Neuronal stem cell (in vitro differentiated cells): Measurements from ENCODE around the gene CLDN11.

Experiments used
- DNase-seq: peaks from one replicate; pipeline ENCODE4 v3.0.0-alpha.2; 2013; ENCODE audit warnings: low spot score
- H2AFZ ChIP-seq: one replicate; pipeline ENCODE4 v1.6.1; 2013; ENCODE audit warnings: mild to moderate bottlenecking, low read length, inconsistent platforms
- H2AK5ac ChIP-seq: 2 replicates; pipeline ENCODE4 v1.6.1; 2013; ENCODE audit warnings: low read depth, mild to moderate bottlenecking, inconsistent platforms, low read length, moderate library complexity, mixed read lengths
- H2BK120ac ChIP-seq: 2 replicates; pipeline ENCODE4 v1.6.1; 2013; ENCODE audit warnings: low read depth, mild to moderate bottlenecking, inconsistent platforms, low read length, moderate library complexity, mixed read lengths
- H2BK12ac ChIP-seq: one replicate; pipeline ENCODE4 v1.6.1; 2013; ENCODE audit warnings: low read length, inconsistent platforms
- H2BK15ac ChIP-seq: 2 replicates; pipeline ENCODE4 v1.6.1; 2013; ENCODE audit warnings: mild to moderate bottlenecking, low read length, inconsistent platforms, mixed read lengths
- H2BK5ac ChIP-seq: one replicate; pipeline ENCODE4 v1.6.1; 2013; ENCODE audit warnings: inconsistent platforms, mild to moderate bottlenecking, low read length, moderate library complexity
- H3K14ac ChIP-seq: one replicate; pipeline ENCODE4 v1.6.1; 2013; ENCODE audit warnings: low read length, inconsistent platforms
- H3K18ac ChIP-seq: 2 replicates; pipeline ENCODE4 v1.6.1; 2013; ENCODE audit warnings: low read length, inconsistent platforms
- H3K23ac ChIP-seq: 2 replicates; pipeline ENCODE4 v1.6.1; 2013; ENCODE audit warnings: low read depth, mild to moderate bottlenecking, mixed read lengths, low read length, inconsistent platforms; ENCODE audit not compliant: poor library complexity
- H3K27ac ChIP-seq: replicated peaks from 3 replicates; pipeline ENCODE4 v1.5.1; 2013; ENCODE audit warnings: low read length, inconsistent platforms
- H3K27me3 ChIP-seq, 3 experiments: 2 replicates each; pipeline ENCODE4 v1.6.1; 2013; ENCODE audit warnings: low read length in 3 of 3, mild to moderate bottlenecking in 2 of 3, inconsistent platforms in 1 of 3, low read depth in 1 of 3, mixed read lengths in 1 of 3, moderate library complexity in 1 of 3; ENCODE audit not compliant: control insufficient read depth in 3 of 3, insufficient read depth in 3 of 3
- H3K36me3 ChIP-seq, 2 donors: replicated peaks in 1 of 2; 2 replicates each; pipeline ENCODE4 v1.6.1; 2013; ENCODE audit warnings: low read length in 2 of 2; ENCODE audit not compliant: control insufficient read depth in 2 of 2, insufficient read depth in 2 of 2
- H3K4ac ChIP-seq: 2 replicates; pipeline ENCODE4 v1.6.1; 2013; ENCODE audit warnings: inconsistent platforms, mild to moderate bottlenecking, low read length, moderate library complexity
- H3K4me1 ChIP-seq, 2 donors: 1 replicate in 1 of 2; 2 replicates in 1 of 2; pipeline ENCODE4 v1.6.1; 2013; ENCODE audit warnings: low read length in 2 of 2, low read depth in 1 of 2; ENCODE audit not compliant: control insufficient read depth in 2 of 2, insufficient read depth in 1 of 2
- H3K4me2 ChIP-seq: one replicate; pipeline ENCODE4 v1.6.1; 2013; ENCODE audit warnings: mild to moderate bottlenecking, low read length, inconsistent platforms; ENCODE audit not compliant: insufficient read depth, poor library complexity, severe bottlenecking
- H3K4me3 ChIP-seq, 2 donors: 2 replicates each; pipeline ENCODE4 v1.5.1; 2013; ENCODE audit warnings: low read length in 2 of 2, mild to moderate bottlenecking in 2 of 2, inconsistent platforms in 1 of 2, moderate library complexity in 1 of 2
- H3K79me1 ChIP-seq: one replicate; pipeline ENCODE4 v1.6.1; 2013; ENCODE audit warnings: low read depth, mild to moderate bottlenecking, inconsistent platforms, low read length, moderate library complexity
- H3K9ac ChIP-seq: one replicate; pipeline ENCODE4 v1.6.1; 2013; ENCODE audit warnings: mild to moderate bottlenecking, low read depth, low read length, inconsistent platforms; ENCODE audit not compliant: poor library complexity
- H3K9me3 ChIP-seq, 2 donors: replicated peaks in 1 of 2; 2 replicates each; pipeline versions ENCODE3 to v1.6.1; 2013; ENCODE audit warnings: low read length in 2 of 2, mild to moderate bottlenecking in 2 of 2, inconsistent platforms in 1 of 2, low read depth in 1 of 2, mixed read lengths in 1 of 2, moderate library complexity in 1 of 2; ENCODE audit not compliant: control insufficient read depth in 2 of 2, insufficient read depth in 1 of 2
- H4K8ac ChIP-seq: one replicate; pipeline ENCODE4 v1.6.1; 2013; ENCODE audit warnings: low read depth, mild to moderate bottlenecking, inconsistent platforms, low read length, moderate library complexity
- H4K91ac ChIP-seq: one replicate; pipeline ENCODE4 v1.6.1; 2013; ENCODE audit warnings: low read length, low read depth, mild to moderate bottlenecking, inconsistent platforms; ENCODE audit not compliant: poor library complexity
- WGBS, 2 donors: extraction: QIAGEN DNeasy Blood & Tissue Kit; methylation state at CpG; one replicate each; pipeline ENCODE4 v1.1.7; 2013; ENCODE audit warnings: missing lambda C conversion rate in 2 of 2, mixed read lengths in 1 of 2; ENCODE audit not compliant: insufficient read length in 2 of 2, insufficient replicate concordance in 1 of 2; ENCODE audit errors: extremely low coverage in 2 of 2; 5-methylcytosine and 5-hydroxymethylcytosine counted together

CLDN11 gene

GRCh38 chr3:170417090-170417489 is 1.6 kb upstream of the CLDN11 start:
- Histone ChIP-seq H2BK15ac (no peak overlapping the region), H3K4me3 (no peak overlapping the region), H3K4ac (no peak overlapping the region), H2AK5ac (no peak overlapping the region), H3K18ac (no peak overlapping the region), H2BK120ac (no peak overlapping the region), H3K4me1 (peaks cover 3 to 8% of the 10 kb centered on the region in 2 donors), H3K27me3 (peaks cover 0 to 27% (median 0%) of the 10 kb centered on the region in 3 experiments), H2AFZ (no peak overlapping the region), H3K36me3 (no peaks in the 10 kb centered on the region), H3K27ac (no peak overlapping the region), H4K8ac (no peak overlapping the region), H3K4me2 (no peak overlapping the region), H3K14ac (no peak overlapping the region), H4K91ac (no peak overlapping the region), H3K23ac (no peak overlapping the region), H3K9me3 (peaks cover 0 to 4% of the 10 kb centered on the region in 2 donors), H3K9ac (no peak overlapping the region), H3K79me1 (no peaks in the 10 kb centered on the region), H2BK12ac (no peak overlapping the region), H2BK5ac (no peak overlapping the region)
- no peak for DNase-seq
- WGBS, 2 donors = no CpG with 5 or more reads among the region's 1 CpG

- DNase-seq = no peak
- H3K79me1 ChIP-seq = no peaks in the 10 kb centered on the region
- H3K4ac ChIP-seq = no peak overlapping the region
- H3K4me1 ChIP-seq = peaks cover 3 to 8% of the 10 kb centered on the region in 2 donors
- peaks cover 0 to 4% of the 10 kb centered on the region in 2 donors for H3K9me3 ChIP-seq
- no peak overlapping the region for H3K14ac ChIP-seq
- H3K18ac ChIP-seq = peak overlapping the region; percentile 54
- H2AFZ ChIP-seq = no peak overlapping the region
- H3K27me3 ChIP-seq = peaks cover 0 to 27% (median 0%) of the 10 kb centered on the region in 3 experiments
- no peak overlapping the region for H2AK5ac ChIP-seq
- no peak overlapping the region for H2BK12ac ChIP-seq
- no peak overlapping the region for H4K91ac ChIP-seq
- H2BK15ac ChIP-seq = no peak overlapping the region
- no peak overlapping the region for H3K27ac ChIP-seq
- no peak overlapping the region for H2BK120ac ChIP-seq
- H4K8ac ChIP-seq = no peak overlapping the region
- no peak overlapping the region for H3K9ac ChIP-seq
- no CpG with 5 or more reads among the region's 58 CpGs for WGBS, 2 donors
- H3K4me3 ChIP-seq = peak overlapping the region in 1 of 2 donors; percentile 70
- no peak overlapping the region for H2BK5ac ChIP-seq
- peak overlapping the region; percentile 62 for H3K4me2 ChIP-seq
- H3K36me3 ChIP-seq = no peaks in the 10 kb centered on the region
- H3K23ac ChIP-seq = no peak overlapping the region
Observed at GRCh38 chr3:170419557-170420087, 954 bp downstream of the CLDN11 start.

- H2BK12ac ChIP-seq = no peak overlapping the region
- H3K4me2 ChIP-seq = no peak overlapping the region
- peaks cover 8% of the 10 kb centered on the region in 2 donors for H3K4me1 ChIP-seq
- no peaks in the 10 kb centered on the region for H3K79me1 ChIP-seq
- peak overlapping the region in 1 of 2 donors; percentile 27 for H3K4me3 ChIP-seq
- H4K91ac ChIP-seq = no peak overlapping the region
- no CpG with 5 or more reads among the region's 17 CpGs for WGBS, 2 donors
- no peak overlapping the region for H3K23ac ChIP-seq
- H3K9ac ChIP-seq = no peak overlapping the region
- H3K4ac ChIP-seq = no peak overlapping the region
- H2AFZ ChIP-seq = no peak overlapping the region
- H3K18ac ChIP-seq = peak overlapping the region; percentile 33
- H4K8ac ChIP-seq = no peak overlapping the region
- no peak overlapping the region for H3K27ac ChIP-seq
- H3K9me3 ChIP-seq = peaks cover 0 to 4% of the 10 kb centered on the region in 2 donors
- no peak overlapping the region for H2BK5ac ChIP-seq
- H3K14ac ChIP-seq = no peak overlapping the region
- H2BK15ac ChIP-seq = no peak overlapping the region
- no peak for DNase-seq
- no peak overlapping the region for H2BK120ac ChIP-seq
- no peak overlapping the region for H2AK5ac ChIP-seq
- H3K27me3 ChIP-seq = peaks cover 0 to 27% (median 0%) of the 10 kb centered on the region in 3 experiments
- no peaks in the 10 kb centered on the region for H3K36me3 ChIP-seq
Observed at GRCh38 chr3:170420307-170420821, 1.7 kb downstream of the CLDN11 start.

- H2BK15ac ChIP-seq = no peak overlapping the region
- no peak overlapping the region for H3K23ac ChIP-seq
- no peak overlapping the region for H2BK5ac ChIP-seq
- H3K27ac ChIP-seq = no peak overlapping the region
- H3K9ac ChIP-seq = peak overlapping the region; percentile 7
- no peak overlapping the region for H3K4me2 ChIP-seq
- H3K14ac ChIP-seq = no peak overlapping the region
- no peak overlapping the region for H2BK12ac ChIP-seq
- no peak overlapping the region for H2BK120ac ChIP-seq
- no peak overlapping the region for H3K4me3 ChIP-seq
- peak overlapping the region; percentile 7 for H3K18ac ChIP-seq
- peaks cover 0 to 27% (median 0%) of the 10 kb centered on the region in 3 experiments for H3K27me3 ChIP-seq
- peaks cover 0 to 4% of the 10 kb centered on the region in 2 donors for H3K9me3 ChIP-seq
- no peak overlapping the region for H3K4ac ChIP-seq
- no peaks in the 10 kb centered on the region for H3K36me3 ChIP-seq
- no peak for DNase-seq
- no peak overlapping the region for H4K91ac ChIP-seq
- no CpG with 5 or more reads among the region's 12 CpGs for WGBS, 2 donors
- H3K4me1 ChIP-seq = peaks cover 11 to 14% of the 10 kb centered on the region in 2 donors
- peak overlapping the region; percentile 20 for H2AK5ac ChIP-seq
- H4K8ac ChIP-seq = no peak overlapping the region
- peak overlapping the region; percentile 50 for H2AFZ ChIP-seq
- no peaks in the 10 kb centered on the region for H3K79me1 ChIP-seq
Observed at GRCh38 chr3:170421111-170421641, 2.5 kb downstream of the CLDN11 start.
